ENCODE data around the gene SPTLC2.

GRCh38 chr14:77526266-77526665 lies 90.2 kb downstream of the SPTLC2 start:
- no peak for TF ChIP-seq POLR2A (IDR thresholded peaks at IDR 0.05)
- TF ChIP-seq, protein P1, sequence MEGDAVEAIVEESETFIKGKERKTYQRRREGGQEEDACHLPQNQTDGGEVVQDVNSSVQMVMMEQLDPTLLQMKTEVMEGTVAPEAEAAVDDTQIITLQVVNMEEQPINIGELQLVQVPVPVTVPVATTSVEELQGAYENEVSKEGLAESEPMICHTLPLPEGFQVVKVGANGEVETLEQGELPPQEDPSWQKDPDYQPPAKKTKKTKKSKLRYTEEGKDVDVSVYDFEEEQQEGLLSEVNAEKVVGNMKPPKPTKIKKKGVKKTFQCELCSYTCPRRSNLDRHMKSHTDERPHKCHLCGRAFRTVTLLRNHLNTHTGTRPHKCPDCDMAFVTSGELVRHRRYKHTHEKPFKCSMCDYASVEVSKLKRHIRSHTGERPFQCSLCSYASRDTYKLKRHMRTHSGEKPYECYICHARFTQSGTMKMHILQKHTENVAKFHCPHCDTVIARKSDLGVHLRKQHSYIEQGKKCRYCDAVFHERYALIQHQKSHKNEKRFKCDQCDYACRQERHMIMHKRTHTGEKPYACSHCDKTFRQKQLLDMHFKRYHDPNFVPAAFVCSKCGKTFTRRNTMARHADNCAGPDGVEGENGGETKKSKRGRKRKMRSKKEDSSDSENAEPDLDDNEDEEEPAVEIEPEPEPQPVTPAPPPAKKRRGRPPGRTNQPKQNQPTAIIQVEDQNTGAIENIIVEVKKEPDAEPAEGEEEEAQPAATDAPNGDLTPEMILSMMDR (IDR thresholded peaks at IDR 0.05), result no peak
- no peak for TF ChIP-seq POLR2AphosphoS5 (IDR thresholded peaks at IDR 0.05; ENCODE audit: insufficient read depth in 1 of 2, low read depth in 1 of 2)
